Islet of Langerhans (tissue), 1 donor: ENCODE data around the gene CATSPERD.
"Not testable (repeated sequence)": the region's sequence is repeated elsewhere in the genome, so short reads cannot be mapped to it uniquely, and the experiment has no call there.

Source experiments
- FAIRE-seq: peaks from one replicate; lab custom pipeline; 2011; peaks lifted over from hg19 to GRCh38; lab: Jason Lieb, UNC

Gene CATSPERD

DNA sequence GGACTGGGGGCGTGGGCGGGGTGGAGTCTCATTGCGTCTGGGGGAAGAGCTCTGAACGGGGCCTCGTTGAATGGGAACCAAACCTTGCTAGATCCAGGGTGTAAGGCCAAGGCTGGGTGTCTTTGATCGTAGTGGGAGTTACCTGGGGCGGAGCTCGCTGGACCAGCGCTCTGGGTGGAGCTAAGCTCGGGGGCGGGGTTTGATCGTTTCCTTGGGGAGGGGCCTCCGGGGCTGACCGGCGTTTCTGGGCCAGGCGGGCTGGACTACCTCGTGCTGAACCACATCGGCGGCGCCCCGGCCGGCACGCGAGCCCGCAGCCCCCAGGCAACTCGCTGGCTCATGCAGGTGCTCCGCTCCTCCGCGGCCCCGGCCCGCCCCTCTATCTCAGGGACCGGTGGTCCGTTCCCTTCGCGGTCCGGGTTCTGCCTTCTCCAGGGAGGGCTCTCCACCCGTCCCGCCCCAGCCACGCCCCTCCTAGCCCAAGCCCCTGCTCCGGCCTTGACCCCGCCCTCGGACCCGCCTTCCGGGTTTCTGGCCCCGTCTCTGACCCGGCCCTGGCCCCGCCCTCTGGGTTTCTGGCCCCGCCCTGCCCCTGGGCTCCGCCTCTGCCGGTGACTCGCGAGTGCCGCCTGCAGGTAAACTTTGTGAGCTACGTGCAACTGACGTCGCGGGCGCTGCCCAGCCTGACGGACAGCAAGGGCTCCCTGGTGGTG is 33.6 kb upstream of the CATSPERD start:
- FAIRE-seq, result no peak

DNA sequence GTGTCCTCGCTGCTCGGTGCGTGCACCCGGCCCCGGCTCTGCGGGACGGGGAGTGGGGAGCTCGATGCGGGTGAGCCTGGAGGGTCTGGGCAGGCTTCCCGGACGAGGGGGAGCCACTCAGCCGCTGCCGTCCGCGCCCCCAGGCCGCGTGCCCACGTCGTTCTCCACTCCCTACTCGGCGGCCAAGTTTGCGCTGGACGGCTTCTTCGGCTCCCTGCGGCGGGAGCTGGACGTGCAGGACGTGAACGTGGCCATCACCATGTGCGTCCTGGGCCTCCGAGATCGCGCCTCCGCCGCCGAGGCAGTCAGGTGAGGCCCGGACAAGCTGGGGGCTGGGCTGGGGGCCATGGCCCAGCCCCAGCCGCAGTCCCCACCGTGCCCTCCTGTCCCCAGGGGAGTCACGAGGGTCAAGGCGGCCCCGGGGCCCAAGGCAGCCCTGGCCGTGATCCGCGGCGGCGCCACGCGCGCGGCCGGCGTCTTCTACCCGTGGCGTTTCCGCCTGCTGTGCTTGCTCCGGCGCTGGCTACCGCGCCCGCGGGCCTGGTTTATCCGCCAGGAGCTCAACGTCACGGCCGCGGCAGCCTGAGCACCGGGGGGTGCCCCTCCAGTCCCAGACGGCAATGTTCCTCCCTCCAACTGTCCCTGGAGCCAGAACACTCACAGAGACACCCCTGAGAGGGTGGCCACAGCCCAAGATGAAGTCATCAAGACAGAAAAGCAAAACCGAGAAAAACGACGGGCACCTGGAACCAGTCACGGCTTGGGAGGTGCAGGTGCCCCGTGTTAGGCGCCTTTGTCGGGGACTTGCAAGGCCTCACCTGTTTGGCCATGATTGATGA is 32.9 kb upstream of the CATSPERD start:
- FAIRE-seq, result no peak

DNA sequence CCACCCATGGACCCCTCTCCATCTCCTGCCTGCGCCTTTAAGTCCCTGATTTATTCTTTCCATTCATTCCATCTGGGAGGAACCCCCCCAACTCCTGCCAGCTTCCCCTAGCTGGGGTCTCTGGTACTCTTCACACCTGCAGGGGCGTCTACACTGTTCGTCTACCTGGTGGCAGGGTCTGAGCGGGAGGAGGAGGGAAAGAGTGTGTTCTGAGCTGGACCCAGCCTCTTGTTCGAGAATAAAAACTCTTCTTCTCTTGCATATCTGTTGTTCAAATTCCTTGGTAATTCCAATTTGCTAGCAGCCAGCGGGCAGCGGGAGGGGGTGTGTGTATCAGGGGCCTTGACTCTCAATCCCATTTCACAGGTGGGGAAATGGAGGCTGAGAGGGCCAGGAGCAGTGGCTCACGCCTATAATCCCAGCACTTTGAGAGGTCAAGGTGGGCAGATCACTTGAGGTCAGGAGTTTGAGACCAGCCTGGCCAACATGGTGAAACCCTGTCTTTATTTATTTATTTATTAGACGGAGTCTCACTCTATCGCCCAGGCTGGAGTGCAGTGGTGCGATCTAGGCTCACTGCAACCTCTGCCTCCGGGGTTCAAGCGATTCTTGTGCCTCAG is 32.1 kb upstream of the CATSPERD start:
- FAIRE-seq, result not testable (repeated sequence)

DNA sequence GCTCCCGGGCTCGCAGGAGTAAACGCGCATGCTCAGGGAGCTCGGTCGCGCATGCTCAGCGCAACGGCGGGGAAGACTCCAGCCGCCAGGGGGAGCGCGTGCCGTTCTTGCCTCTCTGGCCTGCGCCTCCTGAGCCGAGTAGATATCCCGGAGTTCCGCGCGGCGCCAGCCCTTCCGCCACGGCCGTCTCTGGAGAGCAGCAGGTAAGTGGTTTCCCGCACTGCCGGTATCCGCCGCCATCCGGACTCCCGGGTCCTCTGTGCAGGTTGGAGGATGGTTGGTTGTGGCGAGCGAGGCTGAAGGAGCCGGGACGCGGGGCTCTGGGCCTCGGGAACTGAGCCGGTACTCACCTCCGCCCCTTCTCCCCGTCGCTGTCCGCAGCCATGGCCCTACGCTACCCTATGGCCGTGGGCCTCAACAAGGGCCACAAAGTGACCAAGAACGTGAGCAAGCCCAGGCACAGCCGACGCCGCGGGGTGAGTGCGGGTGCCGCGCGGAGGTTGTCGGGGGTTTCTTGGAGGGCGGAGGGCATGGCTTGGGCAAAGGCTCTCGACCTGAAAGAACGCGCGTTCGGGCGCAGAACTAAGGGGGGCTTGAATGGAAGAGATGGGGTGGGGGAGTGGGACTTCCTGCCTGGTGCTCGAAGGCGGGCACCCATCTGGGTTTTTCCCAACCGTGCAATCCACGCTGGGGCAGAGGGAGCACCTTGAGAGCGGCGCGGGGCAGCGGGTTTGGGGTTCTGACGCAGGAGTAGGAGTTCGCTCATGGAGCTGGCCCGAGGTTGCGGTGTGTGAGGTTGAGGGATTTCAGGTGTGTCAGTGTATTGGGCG is 30.1 kb upstream of the CATSPERD start, which contains the start of gene RPL36:
Gene RPL36 (plus strand): TSS at position 171 of the 830 bp plus-strand sequence. CDS start 213 bp downstream, at position 384.
- peak; percentile 41 for FAIRE-seq

DNA sequence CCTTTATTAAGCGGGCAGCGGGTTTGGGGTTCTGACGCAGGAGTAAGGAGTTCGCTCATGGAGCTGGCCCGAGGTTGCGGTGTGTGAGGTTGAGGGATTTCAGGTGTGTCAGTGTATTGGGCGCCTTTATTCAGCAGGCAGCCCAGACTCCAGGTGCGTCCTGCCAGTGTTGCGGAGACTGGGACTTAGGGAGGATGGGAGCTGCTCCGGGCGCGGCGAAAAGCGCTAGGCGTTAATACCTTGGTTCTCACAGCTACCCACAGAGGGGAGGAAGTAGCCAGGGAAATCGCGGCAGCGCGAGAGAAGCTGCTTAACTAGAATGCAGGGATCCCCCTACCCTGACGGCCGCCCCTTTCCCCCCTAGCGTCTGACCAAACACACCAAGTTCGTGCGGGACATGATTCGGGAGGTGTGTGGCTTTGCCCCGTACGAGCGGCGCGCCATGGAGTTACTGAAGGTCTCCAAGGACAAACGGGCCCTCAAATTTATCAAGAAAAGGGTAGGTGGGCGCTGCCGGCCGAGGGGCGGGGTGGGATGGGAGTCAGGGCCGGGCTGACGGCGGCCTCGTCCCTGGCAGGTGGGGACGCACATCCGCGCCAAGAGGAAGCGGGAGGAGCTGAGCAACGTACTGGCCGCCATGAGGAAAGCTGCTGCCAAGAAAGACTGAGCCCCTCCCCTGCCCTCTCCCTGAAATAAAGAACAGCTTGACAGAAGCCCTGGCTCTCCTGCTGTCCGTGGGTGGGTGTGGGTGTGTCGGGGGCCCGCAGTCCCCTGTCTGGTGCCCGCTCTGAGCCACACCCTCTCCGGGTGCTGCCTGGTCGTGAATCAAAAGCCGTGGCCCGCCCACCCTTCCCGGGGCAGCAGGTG is 29.2 kb upstream of the CATSPERD start:
- no peak for FAIRE-seq

DNA sequence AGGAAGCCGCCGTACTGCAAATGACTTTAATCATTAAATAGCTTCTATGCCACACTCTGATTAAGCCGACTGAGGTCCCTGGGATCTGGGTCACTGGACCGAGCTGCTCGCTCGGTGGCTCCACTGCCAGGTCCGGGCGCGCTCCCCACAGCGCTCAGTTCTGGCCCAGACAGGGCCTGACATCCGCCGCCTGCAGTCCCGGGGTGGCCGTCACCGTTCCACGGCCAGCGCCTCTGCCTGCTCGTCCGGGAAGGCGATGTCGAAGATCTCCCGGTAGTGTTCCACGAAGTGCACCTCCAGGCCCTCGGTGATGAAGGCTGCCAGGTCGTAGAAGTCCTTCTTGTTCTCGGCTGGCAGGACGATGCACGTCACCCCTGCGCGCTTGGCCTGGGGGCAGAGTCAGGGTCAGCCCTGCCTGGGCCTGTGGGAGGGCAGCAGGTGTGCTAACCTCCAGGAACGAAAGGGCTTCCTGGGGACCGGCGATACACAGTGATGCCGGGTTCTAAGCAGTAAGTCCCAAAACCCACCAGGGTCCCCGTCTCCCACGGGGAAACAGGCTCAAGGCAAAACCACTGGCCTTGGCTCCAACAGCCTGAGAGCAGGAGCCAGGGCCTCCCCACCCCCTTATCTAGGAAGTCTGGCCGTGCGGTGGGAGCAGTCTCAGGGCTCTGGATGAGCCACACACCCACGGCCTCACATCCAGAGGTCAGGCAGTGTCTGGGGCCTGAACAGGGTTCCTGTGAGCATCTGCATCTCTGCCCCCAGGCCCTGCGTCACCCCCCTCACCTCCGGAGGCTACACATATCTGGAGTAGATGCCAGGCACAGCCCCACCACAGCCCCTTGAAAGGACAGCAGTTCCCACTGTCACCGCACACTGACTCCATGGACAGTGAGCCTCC is 28.4 kb upstream of the CATSPERD start:
- FAIRE-seq, result no peak

DNA sequence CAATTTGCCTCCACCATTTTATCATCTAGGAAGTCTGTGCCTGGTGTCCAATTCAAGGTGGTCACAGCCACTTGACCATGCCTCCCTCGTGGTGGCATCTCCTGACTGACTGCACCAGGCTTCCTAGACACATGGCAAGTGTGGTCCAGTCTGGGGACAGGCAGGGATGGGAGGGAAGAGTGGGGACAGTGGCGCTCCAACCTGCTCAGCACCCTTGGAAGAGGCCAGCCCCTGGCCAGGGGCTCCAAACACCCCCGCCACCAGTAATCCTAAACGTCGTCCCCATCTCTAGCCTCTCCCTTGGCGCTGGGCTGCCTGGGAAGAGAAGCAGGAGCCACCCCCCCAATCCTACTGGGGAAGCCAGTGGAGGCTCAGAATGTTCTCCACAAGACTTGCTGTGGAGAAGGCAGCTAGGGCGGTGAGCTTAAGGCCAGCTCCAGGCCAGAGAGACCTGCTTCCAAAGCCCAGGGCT is 27.7 kb upstream of the CATSPERD start:
- FAIRE-seq, result no peak

DNA sequence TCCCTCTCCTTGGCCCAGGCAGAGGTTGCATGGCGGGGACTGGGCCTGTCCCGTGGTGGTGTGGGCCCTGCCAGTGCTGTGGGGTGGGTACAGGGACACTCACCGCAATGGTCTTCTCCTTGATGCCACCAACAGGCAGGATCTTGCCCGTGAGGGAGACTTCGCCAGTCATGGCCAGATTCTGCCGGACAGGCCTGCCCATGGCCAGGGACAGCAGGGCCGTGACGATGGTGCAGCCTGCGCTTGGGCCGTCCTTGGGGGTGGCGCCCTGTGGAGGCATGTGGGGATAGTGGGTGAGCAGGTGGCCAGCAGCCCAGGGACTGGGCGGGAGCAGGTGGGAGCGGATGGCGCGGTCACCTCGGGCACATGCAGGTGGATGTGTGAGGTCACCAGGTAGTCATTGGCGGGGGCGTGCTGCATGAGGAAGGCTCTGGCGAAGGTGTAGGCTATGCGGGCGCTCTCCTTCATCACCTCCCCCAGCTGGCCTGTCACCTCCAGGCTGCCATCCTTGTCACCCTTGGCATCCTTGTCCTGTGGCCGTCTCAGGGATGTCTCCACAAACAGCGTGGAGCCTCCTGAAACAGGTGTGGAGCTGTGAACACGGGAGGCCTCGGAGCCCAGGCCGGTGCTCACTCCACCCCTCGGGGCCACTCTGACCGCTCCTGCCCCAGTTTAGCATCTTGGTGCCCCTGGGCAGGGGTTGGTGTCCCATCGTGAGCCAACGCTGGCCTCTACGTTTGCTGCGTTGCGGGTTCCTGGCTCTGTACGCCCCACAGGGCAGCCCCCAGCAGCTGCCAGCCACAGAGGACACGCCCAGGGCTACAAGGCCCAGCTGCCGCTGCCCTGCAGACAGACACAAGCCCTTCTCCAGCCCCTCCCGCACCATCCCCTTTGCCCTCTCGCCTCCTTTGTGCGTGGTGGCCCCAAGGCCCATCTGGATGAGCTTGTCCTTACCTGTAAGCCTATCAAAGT is 27.0 kb upstream of the CATSPERD start:
- FAIRE-seq, result no peak

DNA sequence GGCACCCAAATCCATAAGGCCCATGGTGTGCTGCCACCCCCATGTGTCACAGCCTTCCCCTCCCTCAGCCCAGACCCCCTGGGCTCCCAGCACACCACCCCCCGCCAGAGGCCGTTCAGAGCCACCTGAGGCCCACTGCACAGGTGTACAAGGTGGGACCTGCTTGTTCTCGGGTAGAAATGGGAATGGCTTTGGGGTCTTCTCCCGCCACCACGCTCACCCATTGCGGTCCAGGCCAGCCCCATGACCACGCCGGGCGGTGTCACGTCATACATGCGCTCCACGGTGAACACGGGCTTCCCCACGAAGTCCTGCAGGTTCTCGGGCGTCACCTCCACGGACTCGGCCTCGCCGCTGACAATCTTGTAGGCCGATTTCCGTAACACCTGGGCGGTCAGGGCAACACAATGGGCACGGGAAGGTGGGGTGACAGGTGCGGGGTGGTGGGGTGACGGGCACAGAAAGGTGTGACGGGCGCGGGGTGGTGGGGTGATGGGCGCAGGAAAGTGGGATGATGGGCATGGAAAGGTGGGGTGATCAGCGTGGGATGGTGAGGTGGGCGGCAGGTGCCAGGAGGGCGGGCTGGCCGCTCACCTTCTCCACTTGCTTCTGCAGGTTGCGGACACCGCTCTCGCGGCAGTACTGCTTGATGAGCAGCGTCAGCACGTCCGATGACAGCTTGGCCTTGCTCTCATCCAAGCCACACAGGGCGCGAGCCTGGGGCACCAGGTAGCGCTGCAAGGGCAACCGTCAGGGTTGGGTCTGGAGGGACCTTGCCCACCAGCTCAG is 26.1 kb upstream of the CATSPERD start:
- no peak for FAIRE-seq

DNA sequence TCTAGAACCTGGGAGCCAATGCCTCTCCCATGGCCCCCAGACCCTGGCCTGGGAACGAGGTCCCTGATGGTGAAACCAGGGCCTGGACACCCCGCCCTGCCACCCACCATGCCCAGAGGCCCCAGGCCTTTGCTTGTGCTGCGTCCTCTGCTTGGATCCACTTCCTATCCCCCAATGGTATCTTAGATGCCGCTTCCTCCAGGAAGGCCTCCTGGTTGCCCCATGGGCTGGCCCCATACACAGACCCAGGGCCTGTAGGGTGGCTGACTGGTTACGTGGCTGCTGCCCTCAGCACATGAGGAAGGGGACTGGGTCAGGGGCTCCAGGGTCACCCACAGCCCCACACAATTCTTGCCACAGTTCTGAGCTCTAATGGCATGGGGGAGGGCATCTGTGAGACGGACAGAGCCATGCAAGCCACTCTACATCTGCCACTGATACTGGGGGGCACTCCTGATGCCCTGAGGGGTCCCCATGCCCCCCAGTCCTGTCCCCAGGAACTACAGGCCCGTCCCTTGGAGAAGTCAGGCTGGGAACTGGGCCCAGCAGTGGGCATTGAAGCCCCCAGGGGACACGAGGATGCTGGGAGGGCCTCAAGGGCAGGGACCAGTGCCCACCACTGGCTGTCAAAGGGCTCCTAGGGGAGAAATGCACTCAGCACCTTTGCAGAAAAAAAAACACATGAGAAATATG is 25.3 kb upstream of the CATSPERD start:
- no peak for FAIRE-seq

DNA sequence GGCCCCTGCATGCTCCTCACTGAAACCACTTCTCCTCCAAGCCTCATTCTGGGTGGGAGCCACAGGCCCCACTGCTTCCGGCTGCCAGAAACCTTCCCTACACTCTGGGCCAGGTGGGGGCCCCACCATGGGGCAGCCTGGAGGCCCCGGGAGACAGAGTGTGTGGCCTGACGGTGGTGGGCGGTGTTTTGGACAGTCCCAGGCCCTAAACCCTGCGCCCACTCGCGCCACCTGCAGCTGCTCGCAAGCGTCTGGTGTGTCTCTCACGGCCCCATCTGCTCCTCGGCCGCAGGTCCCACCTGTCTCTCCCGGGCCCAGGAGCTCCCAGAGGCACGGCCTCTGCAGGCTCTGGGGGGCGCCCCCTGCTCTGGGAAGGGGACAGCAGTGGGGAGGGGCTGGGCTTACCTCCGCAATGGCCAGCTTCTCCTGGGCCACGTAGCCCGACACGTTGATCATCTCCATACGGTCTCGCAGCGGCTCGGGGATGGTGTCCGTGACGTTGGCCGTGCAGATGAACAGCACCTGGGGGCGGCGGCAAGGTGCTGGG is 24.7 kb upstream of the CATSPERD start:
- FAIRE-seq, result no peak

DNA sequence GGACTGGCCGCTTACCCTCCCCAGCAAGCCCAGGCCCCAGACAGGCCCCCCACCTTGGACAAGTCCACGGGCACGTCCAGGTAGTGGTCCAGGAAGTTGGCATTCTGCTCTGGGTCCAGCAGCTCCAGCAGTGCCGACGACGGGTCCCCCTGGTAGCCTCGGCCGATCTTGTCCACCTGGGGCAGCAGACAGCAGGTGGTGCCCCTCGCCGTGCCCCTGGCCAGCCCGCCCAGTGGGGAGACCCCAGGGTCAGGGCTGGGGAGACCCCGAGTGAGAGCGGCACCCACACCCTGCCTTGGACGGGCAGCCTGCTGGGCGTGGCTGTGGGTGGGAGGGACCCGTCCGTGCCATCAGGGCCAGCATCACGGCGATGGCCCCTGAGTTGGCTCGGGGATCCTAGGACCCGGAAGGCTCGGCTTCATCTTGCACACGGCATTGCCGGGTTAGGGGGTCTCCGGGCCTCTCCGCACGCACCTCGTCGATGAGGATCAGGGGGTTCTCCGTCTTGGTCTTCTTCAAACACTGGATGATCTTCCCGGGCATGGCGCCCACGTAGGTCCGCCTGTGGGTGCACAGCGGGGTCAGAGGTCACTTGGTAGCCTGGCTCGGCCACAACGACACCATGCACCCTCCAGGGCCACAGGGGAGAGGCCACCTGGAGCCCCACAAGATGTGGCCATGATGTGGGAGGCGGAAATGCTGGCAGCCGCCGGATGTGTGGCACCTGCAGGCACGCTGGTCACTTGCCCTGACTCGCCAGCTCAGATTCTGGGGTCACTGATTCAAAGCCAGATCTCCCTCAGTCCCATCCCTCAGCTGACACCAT is 24.0 kb upstream of the CATSPERD start:
- FAIRE-seq, result no peak

DNA sequence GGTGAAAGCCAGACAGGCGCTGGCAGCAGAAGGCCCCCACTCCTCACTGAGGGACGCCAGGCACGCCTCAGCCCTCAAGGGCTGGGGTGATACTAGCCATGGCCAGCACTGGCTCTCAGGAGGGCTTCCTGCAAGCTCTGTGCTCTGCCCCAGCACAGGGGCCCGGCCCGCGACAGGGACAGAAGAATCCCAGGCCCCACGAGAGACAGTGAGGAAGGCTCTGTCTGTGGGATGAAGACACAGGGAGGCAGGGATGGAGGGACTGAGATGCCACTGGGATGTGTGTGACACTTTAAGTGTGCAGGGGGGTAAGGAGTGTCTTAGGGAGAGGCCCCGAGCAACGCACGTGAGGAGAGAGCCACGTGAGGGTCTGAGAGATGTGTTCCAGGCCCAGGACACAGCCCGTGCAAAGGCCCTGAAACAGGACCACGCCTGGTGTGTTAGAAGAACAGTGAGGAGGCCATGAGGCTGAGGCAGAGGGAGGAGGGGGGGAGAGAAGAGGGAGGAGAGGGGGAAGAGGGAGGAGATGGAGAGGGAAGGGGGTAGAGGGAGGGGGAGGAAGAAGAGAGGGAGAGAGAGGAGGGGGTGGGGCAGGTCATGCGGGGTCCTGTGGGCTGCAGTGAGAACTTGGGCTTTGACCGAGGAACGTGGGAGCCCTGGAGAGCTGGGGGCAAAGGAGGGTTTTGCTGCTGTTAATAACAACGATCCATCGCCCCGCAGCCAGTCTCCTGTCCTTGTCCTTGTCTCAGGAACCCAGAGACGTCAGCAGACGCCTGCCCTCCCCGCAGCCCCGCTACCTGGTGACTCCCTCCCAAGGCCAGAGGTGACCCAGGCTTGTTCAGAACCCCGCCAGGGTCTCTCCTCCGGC is 23.2 kb upstream of the CATSPERD start:
- FAIRE-seq, result no peak

DNA sequence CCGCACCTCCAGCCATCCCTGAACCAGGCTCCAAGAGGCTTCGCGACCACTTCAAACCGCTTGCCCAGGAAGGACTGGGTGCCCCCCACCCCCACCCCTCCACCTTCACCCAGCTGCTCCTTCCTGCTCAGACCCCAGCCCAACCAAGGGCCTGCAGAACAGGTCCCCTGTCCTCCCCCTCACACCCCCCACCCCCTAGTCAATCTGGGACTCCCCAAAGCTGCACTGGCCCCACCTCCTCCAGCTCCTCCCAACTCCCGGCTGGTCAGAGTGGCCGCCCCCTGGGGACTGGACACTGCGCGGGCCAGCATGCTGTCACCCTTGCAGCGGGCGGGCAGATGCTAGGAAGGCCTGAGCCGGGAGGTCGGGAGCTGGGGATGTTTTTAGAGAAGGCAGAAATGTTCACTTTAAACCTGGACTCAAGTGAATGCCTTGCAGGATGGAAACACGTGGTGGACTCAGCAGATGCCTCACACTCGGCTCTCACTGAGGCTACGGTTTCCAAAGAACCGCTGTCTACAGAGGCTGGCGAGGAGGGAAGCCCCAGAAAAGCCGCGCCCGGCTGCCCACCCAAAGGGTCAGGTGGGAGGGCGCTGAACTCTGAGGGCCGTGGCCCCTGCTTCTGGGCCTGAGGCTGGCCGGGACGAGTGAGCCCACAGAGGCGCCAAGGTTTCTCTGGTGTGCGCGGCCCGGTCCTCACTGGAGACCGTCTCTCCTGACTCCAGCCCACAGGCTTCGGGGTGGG is 22.4 kb upstream of the CATSPERD start:
- FAIRE-seq, result no peak
